GM12873 (cell line): Measurements from ENCODE around the gene LKAAEAR1.
A peak's percentile ranks its signal among the peaks of the same experiment; 100 is the strongest.

Experiments used
- TF ChIP-seq, protein P1 (sequence below): IDR thresholded peaks from 2 replicates; pipeline ENCODE4 v1.5.1; 2012; ENCODE audit warnings: low read depth, mild to moderate bottlenecking, moderate library complexity, low read length, control low read depth; ENCODE audit not compliant: insufficient read depth; ENCODE audit errors: missing control alignments

LKAAEAR1 gene

DNA sequence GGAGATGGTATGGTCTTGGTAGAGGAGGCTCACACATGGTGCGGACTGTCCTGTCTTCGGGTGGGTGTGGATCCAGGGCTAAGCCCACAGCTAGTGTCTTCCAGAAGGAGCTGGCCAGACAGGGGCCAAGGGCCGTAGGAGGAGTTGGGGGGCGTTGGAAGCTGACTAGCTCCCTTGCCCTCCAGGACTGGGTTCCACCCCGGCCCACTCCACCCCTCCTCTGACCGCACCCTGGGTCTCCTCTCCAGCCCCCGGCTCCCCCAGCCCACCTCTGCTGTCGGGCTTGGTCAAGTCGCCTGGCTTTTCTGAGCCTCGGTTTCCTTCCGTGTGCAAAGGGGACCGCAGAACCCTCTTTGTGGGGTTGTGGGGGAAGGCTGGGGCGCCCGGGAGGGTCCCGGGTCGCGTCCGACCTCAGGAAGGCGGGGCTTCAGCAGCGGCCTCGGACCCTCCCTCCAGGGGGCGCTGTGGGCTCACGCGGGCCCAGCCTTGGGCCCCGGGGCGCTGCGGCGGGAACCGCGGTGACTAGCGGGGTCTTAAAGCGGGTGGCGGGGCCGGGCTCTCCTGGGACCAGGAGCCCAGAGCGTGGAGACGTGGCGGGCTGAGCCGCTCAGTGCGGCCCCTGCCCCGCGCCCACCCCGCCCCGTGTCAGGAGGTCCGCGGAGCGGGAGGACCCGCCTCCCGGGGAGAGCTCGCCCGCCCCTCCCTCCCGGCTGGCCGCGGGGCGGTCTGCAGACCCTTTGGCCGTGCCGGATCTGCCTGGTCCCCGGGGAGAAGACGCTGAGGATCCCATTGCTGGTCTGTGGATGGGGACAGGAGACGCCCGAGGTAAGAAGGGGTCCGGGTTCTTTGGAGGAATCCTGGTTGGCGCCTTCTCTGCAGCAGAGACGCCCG, 17.8 kb upstream of the LKAAEAR1 start:
- TF ChIP-seq, protein P1, sequence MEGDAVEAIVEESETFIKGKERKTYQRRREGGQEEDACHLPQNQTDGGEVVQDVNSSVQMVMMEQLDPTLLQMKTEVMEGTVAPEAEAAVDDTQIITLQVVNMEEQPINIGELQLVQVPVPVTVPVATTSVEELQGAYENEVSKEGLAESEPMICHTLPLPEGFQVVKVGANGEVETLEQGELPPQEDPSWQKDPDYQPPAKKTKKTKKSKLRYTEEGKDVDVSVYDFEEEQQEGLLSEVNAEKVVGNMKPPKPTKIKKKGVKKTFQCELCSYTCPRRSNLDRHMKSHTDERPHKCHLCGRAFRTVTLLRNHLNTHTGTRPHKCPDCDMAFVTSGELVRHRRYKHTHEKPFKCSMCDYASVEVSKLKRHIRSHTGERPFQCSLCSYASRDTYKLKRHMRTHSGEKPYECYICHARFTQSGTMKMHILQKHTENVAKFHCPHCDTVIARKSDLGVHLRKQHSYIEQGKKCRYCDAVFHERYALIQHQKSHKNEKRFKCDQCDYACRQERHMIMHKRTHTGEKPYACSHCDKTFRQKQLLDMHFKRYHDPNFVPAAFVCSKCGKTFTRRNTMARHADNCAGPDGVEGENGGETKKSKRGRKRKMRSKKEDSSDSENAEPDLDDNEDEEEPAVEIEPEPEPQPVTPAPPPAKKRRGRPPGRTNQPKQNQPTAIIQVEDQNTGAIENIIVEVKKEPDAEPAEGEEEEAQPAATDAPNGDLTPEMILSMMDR: peak; percentile 71

- TF ChIP-seq, protein P1: no peak
Measured at GRCh38 chr20:64100946-64101688, 16.9 kb upstream of the LKAAEAR1 start.

DNA sequence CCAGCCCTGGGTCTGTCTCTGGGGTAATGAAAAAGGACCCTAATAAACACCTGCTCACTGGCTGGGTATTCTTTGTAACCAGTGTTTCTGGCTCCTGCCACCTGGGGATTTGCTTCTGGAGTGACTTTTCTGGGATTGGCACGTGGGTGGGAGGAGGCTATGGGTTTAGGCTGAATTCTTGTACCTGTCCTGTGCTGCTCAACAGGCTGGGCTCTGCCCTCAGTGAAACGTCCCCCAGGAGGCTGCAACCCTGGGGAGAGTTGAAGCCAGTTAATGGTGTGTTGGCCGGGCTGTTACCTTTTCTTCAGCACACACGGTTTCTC, 16.3 kb upstream of the LKAAEAR1 start:
- TF ChIP-seq, protein P1: no peak

GRCh38 chr20:64099880-64100565, 15.8 kb upstream of the LKAAEAR1 start:
- TF ChIP-seq, protein P1: no peak

DNA sequence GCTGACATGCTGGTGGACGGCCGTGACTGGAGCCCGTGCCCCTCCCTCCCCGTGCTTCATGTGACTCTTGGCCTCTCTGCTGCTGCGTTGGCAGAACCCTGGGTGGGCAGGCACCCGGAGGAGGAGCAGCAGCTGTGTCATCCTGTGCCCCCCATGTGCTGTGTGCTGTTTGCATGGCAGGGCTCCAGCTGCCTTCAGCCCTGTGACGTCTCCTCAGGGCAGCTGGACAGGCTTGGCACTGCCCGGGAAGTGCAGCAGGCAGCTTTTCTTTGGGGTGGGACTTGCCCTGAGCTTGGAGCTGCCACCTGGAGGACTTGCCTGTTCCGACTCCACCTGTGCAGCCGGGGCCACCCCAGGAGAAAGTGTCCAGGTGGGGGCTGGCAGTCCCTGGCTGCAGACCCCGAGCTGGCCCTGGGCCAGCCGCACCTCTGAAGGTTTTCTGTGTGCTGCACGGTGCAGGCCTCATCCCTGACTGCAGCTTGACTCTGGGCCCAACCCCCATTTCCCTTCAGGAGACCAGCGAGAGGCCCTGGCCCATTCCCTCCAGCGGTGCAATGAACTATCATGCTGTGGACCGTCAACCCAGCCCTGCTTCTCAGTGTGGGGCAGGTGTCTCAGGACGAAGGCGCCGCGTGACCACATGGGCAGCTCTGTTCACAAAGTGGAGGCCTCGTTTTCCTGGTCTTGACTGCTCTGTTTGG, 15.0 kb upstream of the LKAAEAR1 start:
- TF ChIP-seq, protein P1: no peak

DNA sequence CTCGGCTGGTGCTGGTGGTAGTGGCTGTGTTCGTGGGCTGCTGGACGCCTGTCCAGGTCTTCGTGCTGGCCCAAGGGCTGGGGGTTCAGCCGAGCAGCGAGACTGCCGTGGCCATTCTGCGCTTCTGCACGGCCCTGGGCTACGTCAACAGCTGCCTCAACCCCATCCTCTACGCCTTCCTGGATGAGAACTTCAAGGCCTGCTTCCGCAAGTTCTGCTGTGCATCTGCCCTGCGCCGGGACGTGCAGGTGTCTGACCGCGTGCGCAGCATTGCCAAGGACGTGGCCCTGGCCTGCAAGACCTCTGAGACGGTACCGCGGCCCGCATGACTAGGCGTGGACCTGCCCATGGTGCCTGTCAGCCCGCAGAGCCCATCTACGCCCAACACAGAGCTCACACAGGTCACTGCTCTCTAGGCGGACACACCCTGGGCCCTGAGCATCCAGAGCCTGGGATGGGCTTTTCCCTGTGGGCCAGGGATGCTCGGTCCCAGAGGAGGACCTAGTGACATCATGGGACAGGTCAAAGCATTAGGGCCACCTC, 14.3 kb upstream of the LKAAEAR1 start:
- TF ChIP-seq, protein P1: no peak

DNA sequence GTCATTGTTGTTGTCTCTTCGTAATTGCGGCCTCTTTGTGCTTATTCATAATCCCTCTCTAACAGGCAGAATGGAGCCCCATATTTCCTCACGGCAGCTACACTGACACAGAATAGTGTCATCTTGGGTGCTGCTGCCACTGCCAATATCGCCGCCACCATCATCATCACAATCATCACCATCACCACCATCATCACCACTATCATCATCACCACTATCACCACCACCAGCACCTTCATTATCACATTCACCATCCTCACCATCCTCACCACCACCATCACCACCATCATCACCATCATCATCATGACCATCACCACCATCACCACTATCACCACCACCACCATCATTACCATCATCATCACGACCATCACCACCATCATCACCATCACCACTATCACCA, 12.3 kb upstream of the LKAAEAR1 start:
- TF ChIP-seq, protein P1: no peak
